Tibial nerve (tissue), 4 donors: ENCODE results near the gene AP2A1. TPM values are rescaled to one million over a fixed set of nuclear protein-coding genes. Genes with fewer than 3 reads are reported as not detected.

Experiments
- DNase-seq, 2 donors: peaks; one replicate each; pipeline ENCODE4 v3.0.0-alpha.2; 2019; ENCODE audit warnings: low spot score in 2 of 2
- H3K27ac ChIP-seq, 4 donors: fragments of 200-600 bp; sonication (generic) in 3 of 4; one replicate each; pipeline ENCODE4 v1.5.1; 2017 to 2019; ENCODE audit warnings: mild to moderate bottlenecking in 1 of 4
- H3K27me3 ChIP-seq, 2 donors: fragments of 200-600 bp; sonication (generic) in 1 of 2; one replicate each; pipeline versions ENCODE4 v1.5.1 to v1.6.0; 2017 to 2019
- H3K36me3 ChIP-seq, 3 donors: fragments of 200-600 bp; sonication (generic); one replicate each; pipeline ENCODE4 v1.5.1; 2018 to 2019
- H3K4me1 ChIP-seq, 4 donors: fragments of 200-600 bp; sonication (generic) in 3 of 4; one replicate each; pipeline ENCODE4 v1.5.1; 2017 to 2019
- H3K4me3 ChIP-seq, 4 donors: fragments of 200-600 bp; sonication (generic) in 3 of 4; one replicate each; pipeline ENCODE4 v1.5.1; 2017 to 2019; ENCODE audit warnings: mild to moderate bottlenecking in 1 of 4, moderate library complexity in 1 of 4
- H3K9me3 ChIP-seq, 4 donors: fragments of 200-600 bp; sonication (generic) in 3 of 4; one replicate each; pipeline ENCODE4 v1.5.1; 2017 to 2019
- EP300 ChIP-seq, 2 donors: sonication (generic); formaldehyde crosslinking; IDR thresholded peaks; one replicate each; pipeline ENCODE4 v1.6.1; 2017; ENCODE audit warnings: antibody characterized with exemption in 2 of 2, mild to moderate bottlenecking in 1 of 2
- POLR2A ChIP-seq, 2 donors: fragments of 450-650 bp; IDR thresholded peaks; one replicate each; pipeline ENCODE4 v1.6.1; 2017; ENCODE audit warnings: antibody characterized with exemption in 2 of 2, mild to moderate bottlenecking in 2 of 2, moderate library complexity in 2 of 2
- WGBS, 2 donors: methylation state at CpG; one replicate each; pipeline ENCODE4 v1.1.5; 2018; 5-methylcytosine and 5-hydroxymethylcytosine counted together
- total RNA-seq, 4 donors: library from RNA; depleted of rRNA; stranded (reverse); fragments of >200 nt; gene quantifications; one replicate each; pipeline ENCODE4 v1.1.0, GENCODE V29; 2016
- TF ChIP-seq, protein P1 (sequence below), 5 experiments: fragments of 200-600 bp in 3 of 5; fragments of 450-650 bp in 2 of 5; sonication (generic) in 3 of 5; IDR thresholded peaks; one replicate each; pipeline ENCODE4 v1.5.1; 2016 to 2019; ENCODE audit warnings: antibody characterized with exemption in 5 of 5, mild to moderate bottlenecking in 3 of 5, moderate library complexity in 2 of 5

Gene AP2A1
- total RNA-seq, 4 donors from 2014 or later: 92.9 to 117 (median 104) TPM

DNA sequence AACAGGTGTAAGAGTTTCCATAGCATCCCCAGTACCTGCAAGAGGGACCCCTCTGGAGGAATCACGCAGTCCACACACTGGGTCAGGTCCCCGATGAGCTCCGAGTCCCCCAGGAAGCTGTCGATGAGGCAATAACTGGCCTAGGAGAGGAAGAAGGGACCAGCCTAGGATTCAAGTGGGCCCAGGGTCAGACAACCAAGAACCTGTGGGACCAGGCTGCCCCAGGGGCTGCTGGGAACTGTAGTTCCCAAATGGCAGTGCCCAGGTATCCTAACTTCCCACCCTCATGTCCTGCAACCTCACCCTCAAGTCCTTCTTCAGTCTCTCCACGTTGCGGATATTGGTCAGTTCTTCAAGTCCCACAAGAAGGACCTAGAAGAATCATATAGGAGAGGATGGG, 44.5 kb downstream of the AP2A1 start:
- H3K4me1 ChIP-seq: peaks cover 0 to 44% (median 10%) of the 10 kb centered on the region in 4 donors
- no peak overlapping the region for H3K4me3 ChIP-seq
- H3K36me3 ChIP-seq: peaks cover 0 to 18% (median 0%) of the 10 kb centered on the region in 3 donors
- H3K9me3 ChIP-seq: no peaks in the 10 kb centered on the region
- WGBS, 2 donors: 86 to 91% methylated on average over 6 of the region's 6 CpGs
- peak overlapping the region in 1 of 4 donors; percentile 8 for H3K27ac ChIP-seq
- no peak for TF ChIP-seq EP300 (IDR thresholded peaks at IDR 0.05)
- no peaks in the 10 kb centered on the region for H3K27me3 ChIP-seq
- DNase-seq: no peak

DNA sequence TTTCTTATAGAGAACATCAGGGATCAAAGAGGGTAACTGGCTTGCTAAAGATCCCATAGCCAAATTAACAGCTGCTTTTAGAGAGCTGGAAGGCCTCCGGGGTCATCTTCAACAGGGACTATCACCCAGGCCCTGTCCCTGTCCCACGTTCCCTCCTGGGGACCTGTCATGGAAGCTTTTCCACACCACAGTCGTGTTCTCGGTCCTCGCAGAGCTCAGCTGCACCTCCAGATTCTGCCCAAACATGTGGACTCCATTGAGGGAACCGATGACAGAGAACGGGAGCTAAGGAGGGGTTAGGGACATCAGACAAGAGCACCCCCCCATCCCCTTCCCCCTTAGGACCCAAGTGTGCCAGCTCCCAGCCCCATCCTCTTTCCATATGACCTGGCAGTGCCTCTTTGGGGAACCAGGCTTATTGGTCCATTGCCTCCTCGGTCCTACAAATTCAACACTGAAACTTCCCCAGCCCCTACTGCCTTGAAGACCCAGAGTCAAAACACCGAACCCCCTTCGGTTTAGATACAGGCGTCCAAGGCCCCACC, 45.7 kb downstream of the AP2A1 start:
- 40% methylated on average over 11 of the region's 11 CpGs for WGBS, 2 donors

GRCh38 chr19:49812997-49813861, 46.4 kb downstream of the AP2A1 start, which contains the start of gene FUZ:
TSS of gene FUZ (minus strand) at chr19:49813292. CDS start at chr19:49813106, 186 bp downstream.
- Histone ChIP-seq H3K27me3 (no peaks in the 10 kb centered on the region), H3K4me3 (peak within 1 kb of the TSS; percentile 57 to 85 (median 76)), H3K27ac (peak within 1 kb of the TSS; percentile 81 to 98 (median 94)), H3K36me3 (no peaks in the 10 kb centered on the region), H3K9me3 (no peaks in the 10 kb centered on the region), H3K4me1 (peaks cover 0 to 47% (median 11%) of the 10 kb centered on the region in 4 donors)
- peak; percentile 94 to 97 for DNase-seq
- TF ChIP-seq, protein P1, sequence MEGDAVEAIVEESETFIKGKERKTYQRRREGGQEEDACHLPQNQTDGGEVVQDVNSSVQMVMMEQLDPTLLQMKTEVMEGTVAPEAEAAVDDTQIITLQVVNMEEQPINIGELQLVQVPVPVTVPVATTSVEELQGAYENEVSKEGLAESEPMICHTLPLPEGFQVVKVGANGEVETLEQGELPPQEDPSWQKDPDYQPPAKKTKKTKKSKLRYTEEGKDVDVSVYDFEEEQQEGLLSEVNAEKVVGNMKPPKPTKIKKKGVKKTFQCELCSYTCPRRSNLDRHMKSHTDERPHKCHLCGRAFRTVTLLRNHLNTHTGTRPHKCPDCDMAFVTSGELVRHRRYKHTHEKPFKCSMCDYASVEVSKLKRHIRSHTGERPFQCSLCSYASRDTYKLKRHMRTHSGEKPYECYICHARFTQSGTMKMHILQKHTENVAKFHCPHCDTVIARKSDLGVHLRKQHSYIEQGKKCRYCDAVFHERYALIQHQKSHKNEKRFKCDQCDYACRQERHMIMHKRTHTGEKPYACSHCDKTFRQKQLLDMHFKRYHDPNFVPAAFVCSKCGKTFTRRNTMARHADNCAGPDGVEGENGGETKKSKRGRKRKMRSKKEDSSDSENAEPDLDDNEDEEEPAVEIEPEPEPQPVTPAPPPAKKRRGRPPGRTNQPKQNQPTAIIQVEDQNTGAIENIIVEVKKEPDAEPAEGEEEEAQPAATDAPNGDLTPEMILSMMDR (IDR thresholded peaks at IDR 0.05): peak in 4 of 5 experiments; percentile 8 to 33 (median 22)
- TF ChIP-seq POLR2A (IDR thresholded peaks at IDR 0.05): no peak
- TF ChIP-seq EP300 (IDR thresholded peaks at IDR 0.05): peak; percentile 80 to 94
- 1% methylated on average over 44 to 45 of the region's 45 CpGs for WGBS, 2 donors

More for the DNA sequence above, 45.7 kb downstream of the AP2A1 start:
- Histone ChIP-seq H3K27me3 (no peaks in the 10 kb centered on the region), H3K4me1 (peaks cover 0 to 51% (median 12%) of the 10 kb centered on the region in 4 donors), H3K4me3 (peak overlapping the region; percentile 57 to 85 (median 76)), H3K36me3 (peaks cover 0 to 6% (median 0%) of the 10 kb centered on the region in 3 donors), H3K27ac (peak overlapping the region; percentile 81 to 98 (median 94)), H3K9me3 (no peaks in the 10 kb centered on the region)
- no peak for TF ChIP-seq POLR2A (IDR thresholded peaks at IDR 0.05)
- TF ChIP-seq, protein P1 (IDR thresholded peaks at IDR 0.05): no peak
- TF ChIP-seq EP300 (IDR thresholded peaks at IDR 0.05): no peak
- DNase-seq: no peak

DNA sequence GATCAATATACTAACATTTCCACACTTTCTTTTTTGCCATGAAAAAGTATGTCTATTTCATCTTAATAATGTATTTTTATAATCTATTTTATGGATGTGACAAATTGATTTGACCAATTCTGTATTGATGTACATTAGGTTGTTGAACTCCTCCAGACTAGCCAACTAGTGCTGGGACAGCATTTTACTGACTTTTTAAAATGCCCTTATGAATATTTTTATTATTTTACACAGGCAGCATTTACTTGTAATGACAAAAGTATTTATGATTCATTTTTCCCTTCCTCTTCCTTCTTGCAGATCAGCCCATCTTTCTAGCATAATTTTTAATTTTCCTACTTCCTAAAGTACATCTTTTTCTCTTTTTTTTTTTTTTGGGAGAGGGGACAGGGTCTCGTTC, 47.2 kb downstream of the AP2A1 start:
- H3K9me3 ChIP-seq: no peaks in the 10 kb centered on the region
- H3K27ac ChIP-seq: peak overlapping the region; percentile 81 to 98 (median 94)
- no peaks in the 10 kb centered on the region for H3K27me3 ChIP-seq
- no peak for DNase-seq
- H3K4me1 ChIP-seq: peaks cover 0 to 46% (median 14%) of the 10 kb centered on the region in 4 donors
- 63 to 72% methylated on average over 1 of the region's 1 CpG for WGBS, 2 donors
- H3K36me3 ChIP-seq: no peaks in the 10 kb centered on the region
- no peak for TF ChIP-seq EP300 (IDR thresholded peaks at IDR 0.05)
- TF ChIP-seq POLR2A (IDR thresholded peaks at IDR 0.05): no peak
- TF ChIP-seq, protein P1 (IDR thresholded peaks at IDR 0.05): no peak
- H3K4me3 ChIP-seq: peak overlapping the region in 2 of 4 donors; percentile 76 to 85

- no peak for TF ChIP-seq EP300 (IDR thresholded peaks at IDR 0.05)
- TF ChIP-seq, protein P1 (IDR thresholded peaks at IDR 0.05): no peak
- no peak for TF ChIP-seq POLR2A (IDR thresholded peaks at IDR 0.05)
- WGBS, 2 donors: 75 to 80% methylated on average over 14 of the region's 14 CpGs
- DNase-seq: no peak
- Histone ChIP-seq H3K4me3 (peak overlapping the region in 2 of 4 donors; percentile 74 to 96), H3K9me3 (no peaks in the 10 kb centered on the region), H3K36me3 (peaks cover 0 to 9% (median 0%) of the 10 kb centered on the region in 3 donors), H3K4me1 (peaks cover 0 to 42% (median 13%) of the 10 kb centered on the region in 4 donors), H3K27me3 (no peaks in the 10 kb centered on the region), H3K27ac (peak overlapping the region; percentile 93 to 100 (median 96))
Measured at GRCh38 chr19:49816590-49816989, 49.8 kb downstream of the AP2A1 start.
